ENCODE data around the gene LPAR6.

LPAR6 gene

DNA sequence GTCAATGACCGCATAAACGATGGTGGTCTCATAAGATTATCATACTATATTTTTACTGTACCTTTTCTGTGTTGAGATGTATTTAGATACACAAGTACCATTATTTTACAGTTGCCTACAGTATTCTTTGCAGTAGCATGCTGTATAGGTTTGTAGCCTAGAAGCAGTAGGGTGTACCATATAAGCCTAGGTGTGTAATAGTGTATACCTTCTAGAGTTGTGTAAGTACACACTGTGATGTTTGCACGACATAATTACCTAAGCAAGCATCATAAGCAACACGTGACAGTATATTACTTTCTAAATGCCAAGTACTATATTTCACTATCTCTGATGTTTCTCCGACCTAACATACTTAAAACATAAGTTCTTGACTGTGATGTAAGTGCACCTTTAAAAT, 2.7 kb downstream of the LPAR6 start:
- Histone ChIP-seq H3K79me2 (ENCODE audit: control insufficient read depth, insufficient read depth, low read length, poor library complexity) (no peaks in the 10 kb centered on the region), H4K8ac (ENCODE audit: low read depth, low read length) (no peak overlapping the region), H3K4me1 (ENCODE audit: control insufficient read depth in 1 of 2, insufficient read depth in 2 of 2, low read length in 2 of 2) (no peaks in the 10 kb centered on the region), H3K4me2 (ENCODE audit: low read length) (no peak overlapping the region), H3K36me3 (ENCODE audit: control insufficient read depth in 1 of 2, insufficient read depth in 2 of 2, low read length in 2 of 2) (no peaks in the 10 kb centered on the region), H3K14ac (ENCODE audit: low read length) (no peak overlapping the region), H3K27ac (ENCODE audit: low read depth, low read length) (no peak overlapping the region), H2BK12ac (ENCODE audit: low read length) (no peak overlapping the region), H3K4me3 (ENCODE audit: low read depth, low read length) (no peak overlapping the region), H4K12ac (ENCODE audit: low read depth, low read length) (no peak overlapping the region), H3K23ac (ENCODE audit: low read length) (no peak overlapping the region), H3K9ac (ENCODE audit: low read length) (no peak overlapping the region), H2AFZ (ENCODE audit: insufficient read depth, low read length, poor library complexity) (no peak overlapping the region), H3K4ac (ENCODE audit: low read depth, low read length) (no peak overlapping the region), H2BK5ac (ENCODE audit: low read depth, low read length, poor library complexity) (no peak overlapping the region), H4K91ac (ENCODE audit: low read depth, low read length) (no peak overlapping the region), H3K9me3 (ENCODE audit: insufficient read depth, low read depth, low read length) (no peaks in the 10 kb centered on the region), H3K27me3 (ENCODE audit: insufficient read depth, low read length) (no peaks in the 10 kb centered on the region), H2AK5ac (ENCODE audit: low read length) (no peak overlapping the region), H2BK120ac (ENCODE audit: insufficient read depth, low read length, poor library complexity) (no peak overlapping the region), H3K18ac (ENCODE audit: low read length) (no peak overlapping the region), H3K79me1 (ENCODE audit: low read length) (no peaks in the 10 kb centered on the region)
- no CpG with 5 or more reads among the region's 5 CpGs for WGBS (ENCODE audit: extremely low coverage, insufficient coverage, insufficient read length)
- no peak for DNase-seq

DNA sequence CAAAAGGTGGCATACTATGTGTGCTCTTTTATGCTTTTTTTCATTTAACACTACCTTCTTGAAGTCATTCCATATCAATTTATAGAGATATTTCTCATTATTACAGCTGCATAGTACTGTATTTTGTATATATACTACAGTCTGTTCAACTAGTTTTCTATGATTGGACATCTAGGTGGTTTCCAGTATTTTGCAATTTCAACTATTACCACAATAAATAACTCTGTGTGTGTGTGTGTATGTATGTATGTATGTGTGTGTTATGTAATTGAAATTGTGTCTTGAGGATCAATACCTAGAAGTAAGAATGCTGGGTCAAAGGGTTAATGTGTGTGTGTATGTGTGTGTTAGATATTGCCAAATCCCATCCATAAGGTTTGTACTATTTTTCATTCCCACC, 7.0 kb downstream of the LPAR6 start:
- Histone ChIP-seq H3K14ac (ENCODE audit: low read length) (no peak overlapping the region), H3K23ac (ENCODE audit: low read length) (no peak overlapping the region), H3K27me3 (ENCODE audit: insufficient read depth, low read length) (no peaks in the 10 kb centered on the region), H3K9me3 (ENCODE audit: insufficient read depth, low read depth, low read length) (no peaks in the 10 kb centered on the region), H3K36me3 (ENCODE audit: control insufficient read depth in 1 of 2, insufficient read depth in 2 of 2, low read length in 2 of 2) (peaks cover 0 to 1% of the 10 kb centered on the region in 2 experiments), H4K8ac (ENCODE audit: low read depth, low read length) (no peak overlapping the region), H3K4me2 (ENCODE audit: low read length) (no peak overlapping the region), H3K27ac (ENCODE audit: low read depth, low read length) (no peak overlapping the region), H2BK5ac (ENCODE audit: low read depth, low read length, poor library complexity) (no peak overlapping the region), H3K79me1 (ENCODE audit: low read length) (no peaks in the 10 kb centered on the region), H3K9ac (ENCODE audit: low read length) (no peak overlapping the region), H4K12ac (ENCODE audit: low read depth, low read length) (no peak overlapping the region), H2AK5ac (ENCODE audit: low read length) (no peak overlapping the region), H4K91ac (ENCODE audit: low read depth, low read length) (no peak overlapping the region), H2BK12ac (ENCODE audit: low read length) (no peak overlapping the region), H3K4me3 (ENCODE audit: low read depth, low read length) (no peak overlapping the region), H3K18ac (ENCODE audit: low read length) (no peak overlapping the region), H3K4me1 (ENCODE audit: control insufficient read depth in 1 of 2, insufficient read depth in 2 of 2, low read length in 2 of 2) (no peaks in the 10 kb centered on the region), H2BK120ac (ENCODE audit: insufficient read depth, low read length, poor library complexity) (no peak overlapping the region), H2AFZ (ENCODE audit: insufficient read depth, low read length, poor library complexity) (no peak overlapping the region), H3K79me2 (ENCODE audit: control insufficient read depth, insufficient read depth, low read length, poor library complexity) (no peaks in the 10 kb centered on the region), H3K4ac (ENCODE audit: low read depth, low read length) (no peak overlapping the region)
- peak in 1 of 2 donors; percentile 14 for DNase-seq

DNA sequence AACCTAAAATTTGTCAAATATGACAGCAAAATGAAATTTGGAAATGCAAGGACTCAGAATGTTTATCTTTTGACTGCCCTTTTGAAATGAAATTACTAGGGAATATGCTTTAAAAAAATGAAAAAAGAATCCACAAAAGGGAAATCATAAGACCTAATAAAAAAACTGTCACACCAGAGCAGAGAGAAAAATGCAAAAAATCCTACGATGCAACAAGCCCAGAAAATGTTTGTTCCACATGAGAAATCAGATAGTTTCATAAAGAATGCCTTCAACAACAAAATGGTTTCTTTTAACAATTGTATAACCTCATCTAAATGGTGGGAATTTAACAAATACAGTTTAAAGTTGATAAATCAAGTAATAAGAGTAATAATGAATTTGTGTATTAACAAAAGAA, 8.0 kb downstream of the LPAR6 start:
- H3K14ac ChIP-seq (ENCODE audit: low read length) = no peak overlapping the region
- no peak overlapping the region for H2AK5ac ChIP-seq (ENCODE audit: low read length)
- H3K4me1 ChIP-seq (ENCODE audit: control insufficient read depth in 1 of 2, insufficient read depth in 2 of 2, low read length in 2 of 2) = no peaks in the 10 kb centered on the region
- H3K23ac ChIP-seq (ENCODE audit: low read length) = no peak overlapping the region
- no peak overlapping the region for H4K8ac ChIP-seq (ENCODE audit: low read depth, low read length)
- no peak overlapping the region for H3K4me2 ChIP-seq (ENCODE audit: low read length)
- whole genome bisulfite sequencing (ENCODE audit: extremely low coverage, insufficient coverage, insufficient read length) = no CpG with 5 or more reads among the region's 1 CpG
- no peaks in the 10 kb centered on the region for H3K27me3 ChIP-seq (ENCODE audit: insufficient read depth, low read length)
- H3K9ac ChIP-seq (ENCODE audit: low read length) = no peak overlapping the region
- peaks cover 0 to 1% of the 10 kb centered on the region in 2 experiments for H3K36me3 ChIP-seq (ENCODE audit: control insufficient read depth in 1 of 2, insufficient read depth in 2 of 2, low read length in 2 of 2)
- H2BK120ac ChIP-seq (ENCODE audit: insufficient read depth, low read length, poor library complexity) = no peak overlapping the region
- no peak overlapping the region for H2BK5ac ChIP-seq (ENCODE audit: low read depth, low read length, poor library complexity)
- H3K27ac ChIP-seq (ENCODE audit: low read depth, low read length) = no peak overlapping the region
- no peaks in the 10 kb centered on the region for H3K79me1 ChIP-seq (ENCODE audit: low read length)
- DNase-seq = no peak
- no peak overlapping the region for H2AFZ ChIP-seq (ENCODE audit: insufficient read depth, low read length, poor library complexity)
- no peak overlapping the region for H3K4me3 ChIP-seq (ENCODE audit: low read depth, low read length)
- H3K4ac ChIP-seq (ENCODE audit: low read depth, low read length) = no peak overlapping the region
- no peak overlapping the region for H4K91ac ChIP-seq (ENCODE audit: low read depth, low read length)
- H3K9me3 ChIP-seq (ENCODE audit: insufficient read depth, low read depth, low read length) = no peaks in the 10 kb centered on the region
- no peak overlapping the region for H3K18ac ChIP-seq (ENCODE audit: low read length)
- no peaks in the 10 kb centered on the region for H3K79me2 ChIP-seq (ENCODE audit: control insufficient read depth, insufficient read depth, low read length, poor library complexity)
- H4K12ac ChIP-seq (ENCODE audit: low read depth, low read length) = no peak overlapping the region
- no peak overlapping the region for H2BK12ac ChIP-seq (ENCODE audit: low read length)

DNA sequence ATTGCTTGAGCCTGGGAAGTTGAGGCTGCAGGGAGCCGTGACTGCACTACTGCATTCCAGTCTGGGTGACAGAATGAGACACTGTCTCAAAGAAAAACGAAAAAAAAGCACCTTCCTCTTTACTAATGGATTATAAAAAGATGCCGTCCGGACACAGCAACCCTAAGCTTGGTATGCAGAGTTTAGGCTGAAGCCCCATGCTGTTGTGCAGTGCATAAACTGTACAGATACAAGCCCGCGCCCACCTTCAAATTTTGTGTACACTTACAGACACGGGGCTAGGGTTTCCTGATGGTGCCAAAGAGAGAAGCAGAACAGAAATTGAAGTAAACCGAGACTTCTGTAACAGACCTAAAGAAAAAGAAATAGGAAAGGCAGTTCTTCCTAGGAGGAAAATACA, 9.0 kb downstream of the LPAR6 start:
- no CpG with 5 or more reads among the region's 8 CpGs for WGBS (ENCODE audit: extremely low coverage, insufficient coverage, insufficient read length)
- no peak overlapping the region for H3K18ac ChIP-seq (ENCODE audit: low read length)
- H3K36me3 ChIP-seq (ENCODE audit: control insufficient read depth in 1 of 2, insufficient read depth in 2 of 2, low read length in 2 of 2) = peaks cover 0 to 1% of the 10 kb centered on the region in 2 experiments
- H4K12ac ChIP-seq (ENCODE audit: low read depth, low read length) = no peak overlapping the region
- no peak overlapping the region for H2BK5ac ChIP-seq (ENCODE audit: low read depth, low read length, poor library complexity)
- H3K27me3 ChIP-seq (ENCODE audit: insufficient read depth, low read length) = no peaks in the 10 kb centered on the region
- H3K9ac ChIP-seq (ENCODE audit: low read length) = no peak overlapping the region
- no peak overlapping the region for H4K8ac ChIP-seq (ENCODE audit: low read depth, low read length)
- H3K79me2 ChIP-seq (ENCODE audit: control insufficient read depth, insufficient read depth, low read length, poor library complexity) = no peaks in the 10 kb centered on the region
- no peaks in the 10 kb centered on the region for H3K9me3 ChIP-seq (ENCODE audit: insufficient read depth, low read depth, low read length)
- no peak overlapping the region for H2BK12ac ChIP-seq (ENCODE audit: low read length)
- H3K4me2 ChIP-seq (ENCODE audit: low read length) = no peak overlapping the region
- no peak overlapping the region for H2AK5ac ChIP-seq (ENCODE audit: low read length)
- H3K4ac ChIP-seq (ENCODE audit: low read depth, low read length) = no peak overlapping the region
- H3K4me1 ChIP-seq (ENCODE audit: control insufficient read depth in 1 of 2, insufficient read depth in 2 of 2, low read length in 2 of 2) = no peaks in the 10 kb centered on the region
- no peak overlapping the region for H2BK120ac ChIP-seq (ENCODE audit: insufficient read depth, low read length, poor library complexity)
- H3K14ac ChIP-seq (ENCODE audit: low read length) = no peak overlapping the region
- no peak overlapping the region for H2AFZ ChIP-seq (ENCODE audit: insufficient read depth, low read length, poor library complexity)
- no peak overlapping the region for H3K4me3 ChIP-seq (ENCODE audit: low read depth, low read length)
- no peak overlapping the region for H4K91ac ChIP-seq (ENCODE audit: low read depth, low read length)
- H3K27ac ChIP-seq (ENCODE audit: low read depth, low read length) = no peak overlapping the region
- no peaks in the 10 kb centered on the region for H3K79me1 ChIP-seq (ENCODE audit: low read length)
- H3K23ac ChIP-seq (ENCODE audit: low read length) = no peak overlapping the region
- peak; percentile 6 to 12 for DNase-seq
